Adrenal gland (tissue), 12 donors: Measurements from ENCODE around the gene PRRG4. TPM values are rescaled to one million over a fixed set of nuclear protein-coding genes. Genes with fewer than 3 reads are reported as not detected.

Experiments
- DNase-seq, 7 donors: peaks; one replicate each; pipeline ENCODE4 v3.0.0-alpha.2; 2019 to 2020
- H3K27ac ChIP-seq, 5 donors: fragments of 200-600 bp; sonication (generic) in 4 of 5; 1 replicate in 3 of 5; 2 replicates in 2 of 5; pipeline versions ENCODE4 v1.5.1 to v1.8.0; 2016 to 2020; ENCODE audit warnings: mild to moderate bottlenecking in 1 of 5
- H3K27me3 ChIP-seq: fragments of 200-600 bp; 2 replicates; pipeline ENCODE4 v1.8.0; 2021
- H3K36me3 ChIP-seq, 2 donors: fragments of 200-600 bp; replicated peaks in 1 of 2; 1 replicate in 1 of 2; 2 replicates in 1 of 2; pipeline versions ENCODE4 v1.5.1 to v1.8.0; 2018 to 2022
- H3K4me1 ChIP-seq, 2 donors: fragments of 200-600 bp; replicated peaks in 1 of 2; 1 replicate in 1 of 2; 2 replicates in 1 of 2; pipeline versions ENCODE4 v1.5.1 to v1.8.0; 2018 to 2021
- H3K4me3 ChIP-seq, 4 donors: fragments of 200-600 bp; sonication (generic) in 3 of 4; one replicate each; pipeline ENCODE4 v1.5.1; 2016 to 2018
- H3K9me3 ChIP-seq, 3 donors: fragments of 200-600 bp; sonication (generic) in 1 of 3; replicated peaks in 1 of 3; 1 replicate in 2 of 3; 2 replicates in 1 of 3; pipeline versions ENCODE4 v1.5.1 to v1.8.0; 2016 to 2021
- CTCF ChIP-seq, 6 experiments: fragments of 450-650 bp in 4 of 6; fragments of 200-600 bp in 2 of 6; sonication (generic) in 1 of 6; IDR thresholded peaks; 1 replicate in 5 of 6; 2 replicates in 1 of 6; pipeline versions ENCODE4 v1.5.1 to v1.8.0; 2016 to 2021; ENCODE audit warnings: antibody characterized with exemption in 6 of 6, mild to moderate bottlenecking in 2 of 6, moderate library complexity in 1 of 6
- POLR2A ChIP-seq, 2 donors: fragments of 450-650 bp; IDR thresholded peaks; one replicate each; pipeline ENCODE4 v1.6.1; 2017; ENCODE audit warnings: antibody characterized with exemption in 2 of 2, mild to moderate bottlenecking in 2 of 2, moderate library complexity in 1 of 2
- WGBS, 4 donors: extraction: QIAGEN DNeasy Blood & Tissue Kit in 2 of 4; methylation state at CpG; one replicate each; pipeline versions ENCODE4 v1.1.5 to v1.1.7; 2013 to 2017; 5-methylcytosine and 5-hydroxymethylcytosine counted together
- intact Hi-C, 2 donors: fragments of 100-400 bp; cut with DNase I; formaldehyde crosslinking; loops; one replicate each; pipeline versions ENCODE4 v1.14.1 to v1.15.0; 2022 to 2023
- polyA plus RNA-seq, 3 donors: library from polyadenylated mRNA; stranded (reverse); fragments of 200-250 nt in 2 of 3; fragments of 350-450 nt in 1 of 3; fragmentation: Illumina TruSeq in 1 of 3; extraction: RNeasy Lipid Tissue Mini Kit (QIAGEN cat#74804) in 1 of 3; gene quantifications; one replicate each; pipeline ENCODE4 v1.2.3, GENCODE V29; 2013 to 2014
- total RNA-seq, 9 donors: library from RNA; depleted of rRNA in 4 of 9; stranded (reverse); fragments of >200 nt in 4 of 9; fragments of 120-200 nt in 1 of 9; fragmentation: NEBNext Ultra II Directional in 1 of 9; extraction: Animal tissue kit (Norgen Biotek cat#: 25700) in 1 of 9; gene quantifications; one replicate each; pipeline versions ENCODE4 v1.1.0 to v1.2.4, GENCODE V29; 2013 to 2023
- donor health status: healthy with polysubstance abuse.
- donor health status: Bipolar disorder and iron deficiency.
- donor health status: DM: yes; HTN: yes; CAD: no.
- donor health status: DM: no; HTN: no; CAD: no.
- donor health status: DM: no; HTN: no; CAD: no.
- donor health status: DM: yes; HTN: yes; CAD: no.

Gene PRRG4
- total and polyA plus RNA-seq, 12 donors: 0.11 to 3.5 (median 1.6) TPM

GRCh38 chr11:32888805-32889204 lies 59.1 kb downstream of the PRRG4 start:
- Histone ChIP-seq H3K4me1 (peaks cover 4 to 9% of the 10 kb centered on the region in 2 donors), H3K27ac (no peak overlapping the region), H3K9me3 (no peaks in the 10 kb centered on the region), H3K36me3 (no peaks in the 10 kb centered on the region), H3K27me3 (no peaks in the 10 kb centered on the region), H3K4me3 (no peak overlapping the region)
- DNase-seq: no peak
- intact Hi-C loops: loop anchor here in 1 of 2 donors (10.0 kb wide), 1 partner anchor 176 kb away; no protein-coding TSS in a partner anchor
- TF ChIP-seq CTCF (IDR thresholded peaks at IDR 0.05) (no peak), POLR2A (IDR thresholded peaks at IDR 0.05) (no peak)

- DNase-seq: no peak
- intact Hi-C loops: loop anchor here in 1 of 2 donors (10.0 kb wide), 1 partner anchor 64 kb away; no protein-coding TSS in a partner anchor
- Histone ChIP-seq H3K4me3 (peak overlapping the region in 1 of 4 donors; percentile 96), H3K4me1 (peaks cover 12 to 21% of the 10 kb centered on the region in 2 donors), H3K9me3 (no peaks in the 10 kb centered on the region), H3K27ac (no peak overlapping the region), H3K36me3 (no peaks in the 10 kb centered on the region), H3K27me3 (no peaks in the 10 kb centered on the region)
- TF ChIP-seq POLR2A (IDR thresholded peaks at IDR 0.05) (no peak), CTCF (IDR thresholded peaks at IDR 0.05) (no peak)
- WGBS, 4 donors: 74 to 78% (median 76%) methylated on average over 11 of the region's 11 CpGs
Measured at GRCh38 chr11:32890843-32891656, 61.3 kb downstream of the PRRG4 start.

GRCh38 chr11:32891657-32892354 lies 62.1 kb downstream of the PRRG4 start:
- H3K27ac ChIP-seq: peak overlapping the region; percentile 60 to 94 (median 88)
- peak overlapping the region; percentile 68 to 96 (median 94) for H3K4me3 ChIP-seq
- H3K9me3 ChIP-seq: no peaks in the 10 kb centered on the region
- H3K36me3 ChIP-seq: no peaks in the 10 kb centered on the region
- DNase-seq: peak in 1 of 7 donors; percentile 29
- intact Hi-C loops: loop anchor here in 1 of 2 donors (10.0 kb wide), 1 partner anchor 63 kb away; no protein-coding TSS in a partner anchor
- H3K4me1 ChIP-seq: peaks cover 12 to 21% of the 10 kb centered on the region in 2 donors
- H3K27me3 ChIP-seq: no peaks in the 10 kb centered on the region
- TF ChIP-seq CTCF (IDR thresholded peaks at IDR 0.05) (no peak), POLR2A (IDR thresholded peaks at IDR 0.05) (no peak)
- 10 to 15% (median 12%) methylated on average over 10 of the region's 10 CpGs for WGBS, 4 donors
